NCI-H1105 treated with DMSO at 0.1 percent for 48 hours (cell line): ENCODE results near the gene IGFLR1.
"Not testable (repeated sequence)": the region's sequence is repeated elsewhere in the genome, so short reads cannot be mapped to it uniquely, and the experiment has no call there.

ENCODE experiments used
- DNase-seq: peaks from one replicate; lab custom pipeline; 2025; lab: John Stamatoyannopoulos, UW

IGFLR1 gene

DNA sequence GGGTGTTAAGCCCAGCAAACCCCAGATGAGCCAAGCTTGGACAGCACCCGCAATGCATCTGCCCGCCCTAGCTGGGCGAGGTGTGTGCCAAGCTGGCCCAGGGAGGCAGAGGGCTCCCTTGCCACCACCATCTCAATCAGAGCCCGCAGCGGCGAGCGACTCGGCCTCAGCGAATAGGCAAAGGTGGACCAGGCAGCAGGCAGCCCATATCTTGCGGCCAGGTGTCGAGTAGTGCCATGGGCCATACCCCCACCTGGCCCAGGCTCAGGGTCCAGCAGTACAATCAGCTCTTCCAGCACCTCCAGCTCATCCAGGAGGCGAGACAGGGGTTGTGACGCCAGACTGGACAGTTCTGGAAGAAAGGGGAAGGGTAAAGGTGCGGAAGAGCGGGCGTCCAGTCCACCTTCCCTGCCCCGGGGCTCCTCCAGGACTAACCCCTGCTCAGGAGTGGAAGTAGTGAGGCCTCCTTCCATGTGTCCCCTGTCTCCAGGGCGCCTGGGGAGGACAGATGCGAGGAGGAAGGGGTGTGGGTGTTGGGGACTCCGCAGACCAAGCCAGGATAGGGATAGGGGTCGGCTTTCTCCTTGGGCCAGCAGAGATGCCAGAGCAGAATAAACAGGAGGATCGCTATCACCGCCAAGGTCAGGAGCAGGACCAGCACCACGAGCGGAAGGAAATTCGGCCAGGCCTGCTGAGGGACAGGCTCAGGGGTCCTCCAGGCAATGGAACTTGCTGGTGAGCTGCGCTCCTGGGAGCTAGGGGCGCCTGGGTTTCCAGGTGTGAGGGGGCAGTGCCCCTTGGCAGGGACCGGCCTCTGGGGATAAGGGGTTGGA, 2.8 kb downstream of the IGFLR1 start:
- no peak for DNase-seq

DNA sequence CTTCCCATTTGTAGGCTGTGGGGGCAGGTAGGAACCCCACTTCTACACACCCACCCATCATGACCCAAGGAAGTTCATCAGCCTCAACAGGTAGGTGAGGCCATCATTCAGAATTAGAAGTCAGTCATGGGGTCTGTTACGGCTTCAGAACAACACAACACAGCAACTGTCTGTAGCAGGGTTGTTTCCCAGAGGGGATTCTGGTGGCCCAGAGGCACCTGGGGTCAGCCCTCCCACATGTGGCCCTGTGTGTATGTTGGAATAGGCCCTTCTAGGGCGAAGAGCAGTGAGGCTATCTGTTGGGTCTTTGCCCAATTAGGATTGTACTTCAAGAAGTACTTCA, 3.4 kb downstream of the IGFLR1 start:
- no peak for DNase-seq

DNA sequence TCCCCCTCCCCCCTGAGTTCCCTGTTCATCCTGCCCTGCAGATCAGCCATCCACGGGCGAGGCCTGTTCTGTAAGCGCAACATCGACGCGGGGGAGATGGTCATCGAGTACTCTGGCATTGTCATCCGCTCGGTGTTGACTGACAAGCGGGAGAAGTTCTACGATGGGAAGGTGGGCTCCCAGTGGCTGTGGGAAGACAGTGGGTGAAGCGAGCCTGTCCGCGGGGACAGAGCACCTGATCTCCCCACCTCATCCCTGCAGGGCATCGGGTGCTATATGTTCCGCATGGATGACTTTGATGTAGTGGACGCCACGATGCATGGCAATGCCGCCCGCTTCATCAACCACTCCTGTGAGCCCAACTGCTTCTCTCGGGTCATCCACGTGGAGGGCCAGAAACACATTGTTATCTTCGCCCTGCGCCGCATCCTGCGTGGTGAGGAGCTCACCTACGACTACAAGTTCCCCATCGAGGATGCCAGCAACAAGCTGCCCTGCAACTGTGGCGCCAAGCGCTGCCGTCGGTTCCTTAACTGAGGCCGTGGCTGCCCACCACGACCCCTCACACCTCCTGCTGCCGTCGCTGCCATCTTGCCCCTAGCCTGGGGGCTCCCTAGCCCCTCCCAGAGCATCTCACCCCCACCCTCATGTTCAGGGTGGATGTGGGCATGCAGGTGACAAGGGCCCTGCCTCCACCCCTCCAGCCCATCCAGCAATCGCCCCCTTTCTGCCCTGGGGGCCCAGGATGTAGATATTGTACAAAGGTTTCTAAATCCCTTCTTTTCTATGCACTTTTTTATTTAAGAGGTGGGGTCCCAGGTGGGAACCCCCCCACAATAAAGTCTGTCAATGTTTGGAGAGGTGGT, 4.0 kb downstream of the IGFLR1 start:
- DNase-seq, result no peak

- DNase-seq, result no peak
Measured at GRCh38 chr19:35736913-35737886, 5.1 kb downstream of the IGFLR1 start.

DNA sequence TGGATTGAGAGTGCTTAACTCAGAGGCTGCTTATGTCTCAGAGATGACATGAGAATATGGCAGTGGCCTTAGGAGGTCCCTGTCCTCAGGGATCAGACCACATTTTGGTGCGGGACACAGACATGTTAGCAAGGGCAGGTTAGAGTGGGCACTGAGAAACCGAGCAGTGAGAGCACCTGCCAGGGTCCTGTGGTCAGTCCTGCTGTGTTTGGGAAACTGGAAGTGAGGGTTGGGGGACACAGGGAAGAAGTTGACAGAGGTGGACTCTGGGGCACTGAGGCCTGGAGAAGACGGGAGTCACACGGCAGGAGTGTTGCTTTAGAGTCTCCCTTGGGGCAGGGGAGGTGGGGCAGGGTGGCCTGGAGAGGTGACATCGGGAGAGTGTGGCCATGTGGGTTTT, 7.4 kb downstream of the IGFLR1 start:
- no peak for DNase-seq

DNA sequence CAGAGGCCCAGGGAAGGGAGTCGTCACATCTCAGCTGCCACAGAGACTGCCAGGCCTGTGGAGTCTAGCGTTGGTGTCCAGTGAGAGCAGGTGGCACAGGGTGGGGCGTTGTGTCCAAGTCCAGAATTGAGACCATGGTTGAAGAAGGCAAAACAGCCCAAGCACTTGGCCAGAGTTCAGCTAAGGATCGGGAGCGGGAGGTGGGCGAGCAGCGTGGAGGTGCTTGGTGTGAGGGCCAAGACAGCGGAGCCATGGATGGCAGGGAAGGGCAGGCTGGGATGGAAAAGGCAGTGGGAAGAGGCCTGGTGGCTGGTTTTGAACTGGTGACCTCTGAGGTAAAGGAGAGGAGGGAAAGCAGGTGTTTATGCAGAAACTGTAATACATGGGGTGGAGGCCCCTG, 8.0 kb downstream of the IGFLR1 start:
- no peak for DNase-seq

- DNase-seq, result no peak
Measured at GRCh38 chr19:35733180-35734125, 8.8 kb downstream of the IGFLR1 start.

- DNase-seq, result no peak
Measured at GRCh38 chr19:35732540-35733179, 9.6 kb downstream of the IGFLR1 start.

- DNase-seq, result no peak
Measured at GRCh38 chr19:35731779-35732405, 10.4 kb downstream of the IGFLR1 start.

- no peak for DNase-seq
Measured at GRCh38 chr19:35731353-35731752, 10.9 kb downstream of the IGFLR1 start.

DNA sequence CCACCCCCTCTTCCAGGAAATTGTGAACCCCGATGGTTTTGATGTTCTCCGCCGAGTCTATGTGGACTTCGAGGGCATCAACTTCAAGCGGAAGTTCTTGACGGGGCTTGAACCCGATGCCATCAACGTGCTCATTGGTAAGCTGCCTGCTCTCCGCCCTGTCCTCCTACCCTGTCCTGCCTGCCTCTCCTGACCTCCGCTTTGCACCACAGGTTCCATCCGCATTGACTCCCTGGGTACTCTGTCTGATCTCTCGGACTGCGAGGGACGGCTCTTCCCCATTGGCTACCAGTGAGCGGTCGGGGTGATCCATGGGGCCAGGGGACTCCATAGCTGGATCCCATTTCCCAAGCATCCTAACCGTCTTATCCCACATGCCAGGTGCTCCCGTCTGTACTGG, 11.9 kb downstream of the IGFLR1 start:
- DNase-seq, result no peak

DNA sequence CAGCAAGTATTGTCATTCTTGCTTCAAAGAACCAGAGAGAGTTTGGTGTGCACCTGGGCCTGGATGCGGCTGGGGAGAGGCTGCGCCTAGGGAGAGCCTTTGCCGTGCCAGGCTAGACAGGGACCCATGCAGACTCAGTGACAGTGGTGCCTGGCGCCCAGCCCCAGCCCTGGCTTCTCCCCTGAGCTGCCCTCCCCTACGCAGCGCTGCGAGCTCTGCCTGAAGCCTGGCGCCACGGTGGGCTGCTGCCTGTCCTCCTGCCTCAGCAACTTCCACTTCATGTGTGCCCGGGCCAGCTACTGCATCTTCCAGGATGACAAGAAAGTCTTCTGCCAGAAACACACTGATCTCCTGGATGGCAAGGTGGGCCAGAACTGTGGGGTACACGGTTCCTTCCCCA, 12.5 kb downstream of the IGFLR1 start:
- DNase-seq, result no peak

DNA sequence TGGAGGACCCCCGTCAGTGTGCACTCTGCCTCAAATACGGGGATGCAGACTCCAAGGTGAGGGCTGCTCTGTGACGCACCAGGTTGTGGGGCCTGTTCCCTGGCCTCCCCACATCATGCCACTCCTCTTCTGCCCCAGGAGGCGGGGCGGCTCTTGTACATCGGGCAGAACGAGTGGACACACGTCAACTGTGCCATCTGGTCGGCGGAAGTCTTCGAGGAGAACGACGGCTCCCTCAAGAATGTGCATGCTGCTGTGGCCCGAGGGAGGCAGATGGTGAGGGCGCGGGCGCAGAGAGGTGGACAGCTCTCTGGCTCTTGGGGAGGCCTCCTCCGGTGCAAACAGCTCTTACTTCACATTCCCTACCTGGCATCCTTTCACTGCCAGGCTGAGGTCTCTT, 13.2 kb downstream of the IGFLR1 start:
- DNase-seq, result no peak

- no peak for DNase-seq
Measured at GRCh38 chr19:35727956-35728706, 14.1 kb downstream of the IGFLR1 start.

DNA sequence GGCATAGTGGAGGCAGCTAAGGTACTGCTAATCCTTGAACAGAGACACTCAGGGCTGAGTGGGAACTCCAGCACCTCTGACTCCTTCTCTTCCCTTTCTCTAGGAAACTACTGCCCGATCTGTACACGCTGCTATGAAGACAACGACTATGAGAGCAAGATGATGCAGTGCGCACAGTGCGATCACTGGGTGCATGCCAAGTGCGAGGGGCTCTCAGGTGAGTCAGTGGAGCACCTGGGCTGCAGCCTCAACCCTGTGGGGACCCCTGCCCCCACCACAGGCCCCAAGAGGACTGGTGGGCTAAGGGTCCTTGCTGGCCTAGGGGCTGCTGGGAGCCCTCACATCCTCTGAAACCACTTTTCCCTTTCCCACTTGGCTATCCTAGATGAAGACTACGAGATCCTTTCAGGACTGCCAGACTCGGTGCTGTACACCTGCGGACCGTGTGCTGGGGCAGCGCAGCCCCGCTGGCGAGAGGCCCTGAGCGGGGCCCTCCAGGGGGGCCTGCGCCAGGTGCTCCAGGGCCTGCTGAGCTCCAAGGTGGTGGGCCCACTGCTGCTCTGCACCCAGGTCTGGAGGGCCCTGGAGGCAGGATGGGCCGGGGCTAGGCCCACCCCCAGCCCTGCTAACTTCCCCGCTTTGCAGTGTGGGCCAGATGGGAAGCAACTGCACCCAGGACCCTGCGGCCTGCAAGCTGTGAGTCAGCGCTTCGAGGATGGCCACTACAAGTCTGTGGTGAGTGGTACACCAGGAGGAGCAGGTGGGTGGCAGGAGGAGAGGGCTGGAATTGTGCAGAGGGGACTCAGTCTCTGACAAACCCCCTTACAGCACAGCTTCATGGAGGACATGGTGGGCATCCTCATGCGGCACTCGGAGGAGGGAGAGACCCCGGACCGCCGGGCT, 14.9 kb downstream of the IGFLR1 start:
- no peak for DNase-seq

GRCh38 chr19:35725216-35725861, 16.9 kb downstream of the IGFLR1 start:
- DNase-seq, result no peak

DNA sequence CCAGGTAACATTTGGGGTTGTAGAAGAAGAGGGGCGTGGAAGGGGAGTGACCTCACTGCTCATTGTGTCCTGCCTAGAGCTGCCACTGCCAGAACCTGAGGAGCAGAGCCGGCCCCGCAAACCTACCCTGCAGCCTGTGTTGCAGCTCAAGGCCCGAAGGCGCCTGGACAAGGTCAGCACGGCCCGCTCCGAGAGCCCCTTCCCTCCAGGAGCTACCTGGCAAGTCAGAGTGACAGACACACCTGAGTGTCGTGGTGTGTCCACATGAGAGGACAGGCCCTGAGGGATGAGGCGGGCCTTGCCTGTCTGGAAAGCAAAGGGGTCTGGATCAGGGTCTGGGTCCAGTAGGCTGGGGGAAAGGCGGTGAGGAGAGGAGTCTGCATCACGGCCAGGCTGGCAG, 17.7 kb downstream of the IGFLR1 start:
- no peak for DNase-seq

DNA sequence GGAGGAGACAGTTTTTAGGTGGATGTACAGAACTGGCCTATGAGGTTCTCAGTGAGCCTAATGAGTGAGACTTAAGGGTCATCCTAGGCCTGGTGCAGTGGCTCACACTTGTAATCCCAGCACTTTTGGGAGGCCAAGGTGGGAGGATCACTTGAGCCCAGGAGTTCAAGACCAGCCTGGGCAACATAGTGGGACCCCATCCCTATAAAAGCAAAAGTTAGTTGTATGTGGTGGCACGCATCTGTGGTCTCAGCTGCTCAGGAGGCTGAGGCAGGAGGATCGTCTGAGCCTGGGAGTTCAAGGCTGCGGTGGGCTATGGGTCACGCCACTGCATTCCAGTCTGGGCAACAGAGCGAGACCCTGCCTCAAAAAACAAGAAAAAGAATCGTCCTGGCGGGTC, 18.1 kb downstream of the IGFLR1 start:
- not testable (repeated sequence) for DNase-seq
